Measurements from ENCODE around the gene C1orf35. TPM values are rescaled to one million over a fixed set of nuclear protein-coding genes. Genes with fewer than 3 reads are reported as not detected.

Gene C1orf35
- polyA plus RNA-seq, 3 donors, result 6.9 to 34.2 (median 10.6) TPM

GRCh38 chr1:228120857-228121489 lies 17.8 kb upstream of the C1orf35 start:
- Mint-ChIP-seq H3K27ac (peak overlapping the region in 3 of 7 donors; percentile 8 to 40 (median 22)), H3K4me1 (peaks cover 8% of the 10 kb centered on the region), H3K9me3 (peaks cover 6 to 24% (median 12%) of the 10 kb centered on the region in 7 donors), H3K4me3 (peak overlapping the region; percentile 8 to 64), H3K36me3 (no peaks in the 10 kb centered on the region), H3K27me3 (ENCODE audit: low read depth in 3 of 3) (peaks cover 9 to 13% (median 9%) of the 10 kb centered on the region in 3 donors)
- Histone ChIP-seq H3K36me3 (replicated peaks in 1 of 2; ENCODE audit: control insufficient read depth in 1 of 2, insufficient read depth in 2 of 2, low read length in 2 of 2) (no peaks in the 10 kb centered on the region), H2AFZ (ENCODE audit: insufficient read depth, low read depth, low read length, poor library complexity, severe bottlenecking) (peak overlapping the region; percentile 38), H3K4me2 (replicated peaks; ENCODE audit: extremely low read depth, low read length, poor library complexity, severe bottlenecking) (peak overlapping the region; percentile 55), H3K4me1 (ENCODE audit: control insufficient read depth in 1 of 2, insufficient read depth in 2 of 2, low read length in 2 of 2) (peaks cover 4 to 8% of the 10 kb centered on the region in 2 donors), H4K20me1 (ENCODE audit: insufficient read depth, low read length) (no peaks in the 10 kb centered on the region), H3K79me2 (ENCODE audit: insufficient read depth, low read length) (no peaks in the 10 kb centered on the region), H3K27me3 (ENCODE audit: control insufficient read depth in 2 of 2, insufficient read depth in 2 of 2, low read length in 2 of 2) (no peaks in the 10 kb centered on the region), H3K9ac (ENCODE audit: insufficient read depth, low read length, poor library complexity, severe bottlenecking) (no peak overlapping the region), H3K27ac (ENCODE audit: low read depth in 1 of 2, low read length in 2 of 2) (no peak overlapping the region), H3K9me3 (replicated peaks in 1 of 2; ENCODE audit: control insufficient read depth in 1 of 2, insufficient read depth in 1 of 2, low read length in 2 of 2) (peaks cover 4 to 5% of the 10 kb centered on the region in 2 donors), H3K4me3 (replicated peaks in 1 of 3; ENCODE audit: low read depth in 2 of 3, low read length in 3 of 3) (peak overlapping the region in 1 of 3 experiments; percentile 46)
- peak in 2 of 3 donors; percentile 49 to 58 for DNase-seq
- no peak for TF ChIP-seq CTCF (IDR thresholded peaks at IDR 0.05)
- WGBS (ENCODE audit: insufficient coverage), result 100% methylated on average over 1 of the region's 5 CpGs
- intact Hi-C loops (cut with micrococcal nuclease), result loop anchor here in 1 of 2 donors (5.0 kb wide), 1 partner anchor 44 kb away; no protein-coding TSS in a partner anchor

GRCh38 chr1:228120351-228120750 lies 17.2 kb upstream of the C1orf35 start:
- H2AFZ ChIP-seq (ENCODE audit: insufficient read depth, low read depth, low read length, poor library complexity, severe bottlenecking), result no peak overlapping the region
- no peak for TF ChIP-seq CTCF (IDR thresholded peaks at IDR 0.05)
- peaks cover 4 to 5% of the 10 kb centered on the region in 2 donors for H3K9me3 ChIP-seq (replicated peaks in 1 of 2; ENCODE audit: control insufficient read depth in 1 of 2, insufficient read depth in 1 of 2, low read length in 2 of 2)
- peaks cover 6 to 11% (median 9%) of the 10 kb centered on the region in 3 donors for H3K27me3 Mint-ChIP-seq (ENCODE audit: low read depth in 3 of 3)
- H3K9ac ChIP-seq (ENCODE audit: insufficient read depth, low read length, poor library complexity, severe bottlenecking), result no peak overlapping the region
- no peaks in the 10 kb centered on the region for H3K36me3 ChIP-seq (replicated peaks in 1 of 2; ENCODE audit: control insufficient read depth in 1 of 2, insufficient read depth in 2 of 2, low read length in 2 of 2)
- H3K4me1 ChIP-seq (ENCODE audit: control insufficient read depth in 1 of 2, insufficient read depth in 2 of 2, low read length in 2 of 2), result peaks cover 4 to 8% of the 10 kb centered on the region in 2 donors
- H3K27ac Mint-ChIP-seq, result no peak overlapping the region
- H3K27ac ChIP-seq (ENCODE audit: low read depth in 1 of 2, low read length in 2 of 2), result no peak overlapping the region
- no peak overlapping the region for H3K4me3 ChIP-seq (replicated peaks in 1 of 3; ENCODE audit: low read depth in 2 of 3, low read length in 3 of 3)
- no peaks in the 10 kb centered on the region for H4K20me1 ChIP-seq (ENCODE audit: insufficient read depth, low read length)
- WGBS (ENCODE audit: insufficient coverage), result no CpG with 5 or more reads among the region's 1 CpG
- H3K36me3 Mint-ChIP-seq, result no peaks in the 10 kb centered on the region
- peaks cover 6 to 27% (median 12%) of the 10 kb centered on the region in 7 donors for H3K9me3 Mint-ChIP-seq
- peaks cover 8% of the 10 kb centered on the region for H3K4me1 Mint-ChIP-seq
- intact Hi-C loops (cut with micrococcal nuclease), result loop anchor here in 1 of 2 donors (5.0 kb wide), 1 partner anchor 43 kb away; no protein-coding TSS in a partner anchor
- no peaks in the 10 kb centered on the region for H3K79me2 ChIP-seq (ENCODE audit: insufficient read depth, low read length)
- no peak overlapping the region for H3K4me3 Mint-ChIP-seq
- no peaks in the 10 kb centered on the region for H3K27me3 ChIP-seq (ENCODE audit: control insufficient read depth in 2 of 2, insufficient read depth in 2 of 2, low read length in 2 of 2)
- no peak for DNase-seq
- no peak overlapping the region for H3K4me2 ChIP-seq (replicated peaks; ENCODE audit: extremely low read depth, low read length, poor library complexity, severe bottlenecking)

Measured in CD14-positive monocyte (primary cell).